CD4-positive, alpha-beta T cell treated with Interleukin-12 subunit alpha and Interleukin-12 subunit beta, for 1 hour (primary cell): ENCODE data around the gene ITM2C.

ENCODE experiments used
- DNase-seq: peaks from one replicate; pipeline ENCODE4 v3.0.0-alpha.2; 2020

Gene ITM2C

GRCh38 chr2:230893841-230894781, 29.4 kb downstream of the ITM2C start:
- no peak for DNase-seq

- DNase-seq = no peak
Measured at GRCh38 chr2:230895536-230896345, 31.0 kb downstream of the ITM2C start.

GRCh38 chr2:230896346-230897115, 31.8 kb downstream of the ITM2C start:
- no peak for DNase-seq

- DNase-seq = no peak
Measured at GRCh38 chr2:230898016-230898712, 33.4 kb downstream of the ITM2C start.

GRCh38 chr2:230898713-230899091, 34.0 kb downstream of the ITM2C start:
- DNase-seq = no peak

GRCh38 chr2:230899287-230899686, 34.5 kb downstream of the ITM2C start:
- DNase-seq = no peak

GRCh38 chr2:230899786-230900185, 35.0 kb downstream of the ITM2C start:
- no peak for DNase-seq

- no peak for DNase-seq
Measured at GRCh38 chr2:230900336-230900995, 35.7 kb downstream of the ITM2C start.

GRCh38 chr2:230901006-230901405, 36.3 kb downstream of the ITM2C start:
- DNase-seq = no peak

GRCh38 chr2:230902180-230902899, 37.6 kb downstream of the ITM2C start:
- DNase-seq = peak; percentile 68

GRCh38 chr2:230903231-230904150, 38.7 kb downstream of the ITM2C start:
- no peak for DNase-seq

GRCh38 chr2:230904856-230905447, 40.2 kb downstream of the ITM2C start:
- DNase-seq = no peak

- peak; percentile 53 for DNase-seq
Measured at GRCh38 chr2:230905448-230906421, 41.0 kb downstream of the ITM2C start.

GRCh38 chr2:230906471-230907230, 41.9 kb downstream of the ITM2C start:
- no peak for DNase-seq

GRCh38 chr2:230907361-230908091, 42.8 kb downstream of the ITM2C start:
- DNase-seq = no peak

- DNase-seq = no peak
Measured at GRCh38 chr2:230908092-230908594, 43.4 kb downstream of the ITM2C start.
